Smooth muscle cell (in vitro differentiated cells): Measurements from ENCODE around the gene NDUFAF2. TPM values are rescaled to one million over a fixed set of nuclear protein-coding genes. Genes with fewer than 3 reads are reported as not detected.

ENCODE experiments used
- DNase-seq: peaks from one replicate; lab custom pipeline; 2025; ENCODE audit not compliant: unreplicated experiment; lab: John Stamatoyannopoulos, UW
- H2AFZ ChIP-seq: fragments of 200-600 bp; sonication (generic); 2 replicates; pipeline ENCODE4 v1.6.0; 2016; ENCODE audit warnings: antibody characterized with exemption, low read depth, mild to moderate bottlenecking
- H3F3A ChIP-seq: fragments of 200-600 bp; sonication (generic); 2 replicates; pipeline ENCODE4 v1.6.0; 2017; ENCODE audit warnings: antibody characterized with exemption, low read depth
- H3K27ac ChIP-seq: fragments of 200-600 bp; sonication (generic); 2 replicates; pipeline ENCODE4 v1.5.1; 2016; ENCODE audit warnings: low read depth, mild to moderate bottlenecking
- H3K27me3 ChIP-seq: fragments of 200-600 bp; sonication (generic); 2 replicates; pipeline ENCODE4 v1.6.1; 2016; ENCODE audit warnings: low read depth, mild to moderate bottlenecking
- H3K36me3 ChIP-seq: fragments of 200-600 bp; sonication (generic); 2 replicates; pipeline ENCODE4 v1.5.1; 2016; ENCODE audit warnings: low read depth
- H3K4me1 ChIP-seq: fragments of 200-600 bp; sonication (generic); 2 replicates; pipeline ENCODE4 v1.5.1; 2016; ENCODE audit warnings: low read depth
- H3K4me2 ChIP-seq: fragments of 200-600 bp; sonication (generic); 2 replicates; pipeline ENCODE4 v1.6.0; 2016; ENCODE audit warnings: mild to moderate bottlenecking
- H3K4me3 ChIP-seq: fragments of 200-600 bp; sonication (generic); 2 replicates; pipeline ENCODE4 v1.5.1; 2016; ENCODE audit warnings: mild to moderate bottlenecking
- H3K79me2 ChIP-seq: fragments of 200-600 bp; sonication (generic); 2 replicates; pipeline ENCODE4 v1.6.0; 2016; ENCODE audit warnings: low read depth, mild to moderate bottlenecking
- H3K9ac ChIP-seq: fragments of 200-600 bp; sonication (generic); 2 replicates; pipeline ENCODE4 v1.6.0; 2016; ENCODE audit warnings: low read depth
- H3K9me3 ChIP-seq: fragments of 200-600 bp; sonication (generic); replicated peaks from 2 replicates; pipeline ENCODE4 v1.5.1; 2016; ENCODE audit warnings: low read depth
- H4K20me1 ChIP-seq: fragments of 200-600 bp; sonication (generic); 2 replicates; pipeline ENCODE4 v1.6.0; 2016; ENCODE audit warnings: low read depth
- WGBS: methylation state at CpG from one replicate; pipeline ENCODE4 v1.1.7; 2016; ENCODE audit warnings: low lambda C conversion rate; 5-methylcytosine and 5-hydroxymethylcytosine counted together
- polyA plus RNA-seq: library from polyadenylated mRNA; unstranded; fragments of >200 nt; fragmentation: Nextera tagmentation; extraction: Ambion mirVana; gene quantifications from 2 replicates; pipeline ENCODE4 v1.2.1, GENCODE V29; 2016
- total RNA-seq: library from RNA; depleted of rRNA; stranded (reverse); fragments of >200 nt; gene quantifications from 2 replicates; pipeline ENCODE4 v1.2.3, GENCODE V29; 2014
- TF ChIP-seq, protein P1 (sequence below): fragments of 200-600 bp; sonication (generic); IDR thresholded peaks from 2 replicates; pipeline ENCODE4 v1.5.1; 2017; ENCODE audit warnings: borderline replicate concordance, mild to moderate bottlenecking, antibody characterized with exemption; ENCODE audit not compliant: insufficient read depth, poor library complexity, severe bottlenecking

The NDUFAF2 gene
- total and polyA plus RNA-seq, 2 experiments from 2014 or later: 39.1 to 71.2 TPM

DNA sequence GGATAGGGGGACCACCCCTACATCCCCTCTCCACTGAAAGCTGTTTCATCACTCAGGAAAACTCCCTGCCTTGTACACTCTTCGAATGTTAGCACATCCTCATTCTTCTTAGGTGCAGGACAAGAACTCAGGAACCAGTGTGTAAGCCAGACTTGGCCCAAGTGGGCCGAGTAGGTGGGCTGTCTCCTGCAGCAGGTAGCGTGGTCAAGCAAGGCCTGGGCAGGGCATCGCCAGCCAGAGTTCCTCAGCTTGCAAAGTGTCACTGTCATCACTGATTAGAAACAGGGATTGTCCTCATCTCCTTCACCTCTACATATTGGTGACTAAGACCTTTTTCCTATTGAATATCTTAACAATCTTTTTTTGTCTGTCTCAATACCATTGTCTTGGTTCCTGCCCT lies 194.9 kb downstream of the NDUFAF2 start:
- WGBS: 93% methylated on average over 4 of the region's 4 CpGs
- Histone ChIP-seq H3K9ac (no peak overlapping the region), H3K27ac (no peak overlapping the region), H3K27me3 (no peaks in the 10 kb centered on the region), H4K20me1 (no peaks in the 10 kb centered on the region), H2AFZ (no peak overlapping the region), H3K4me1 (peaks cover 10% of the 10 kb centered on the region), H3F3A (no peaks in the 10 kb centered on the region), H3K36me3 (no peaks in the 10 kb centered on the region), H3K4me3 (no peak overlapping the region), H3K9me3 (no peaks in the 10 kb centered on the region), H3K79me2 (no peaks in the 10 kb centered on the region), H3K4me2 (no peak overlapping the region)
- DNase-seq: no peak
- TF ChIP-seq, protein P1, sequence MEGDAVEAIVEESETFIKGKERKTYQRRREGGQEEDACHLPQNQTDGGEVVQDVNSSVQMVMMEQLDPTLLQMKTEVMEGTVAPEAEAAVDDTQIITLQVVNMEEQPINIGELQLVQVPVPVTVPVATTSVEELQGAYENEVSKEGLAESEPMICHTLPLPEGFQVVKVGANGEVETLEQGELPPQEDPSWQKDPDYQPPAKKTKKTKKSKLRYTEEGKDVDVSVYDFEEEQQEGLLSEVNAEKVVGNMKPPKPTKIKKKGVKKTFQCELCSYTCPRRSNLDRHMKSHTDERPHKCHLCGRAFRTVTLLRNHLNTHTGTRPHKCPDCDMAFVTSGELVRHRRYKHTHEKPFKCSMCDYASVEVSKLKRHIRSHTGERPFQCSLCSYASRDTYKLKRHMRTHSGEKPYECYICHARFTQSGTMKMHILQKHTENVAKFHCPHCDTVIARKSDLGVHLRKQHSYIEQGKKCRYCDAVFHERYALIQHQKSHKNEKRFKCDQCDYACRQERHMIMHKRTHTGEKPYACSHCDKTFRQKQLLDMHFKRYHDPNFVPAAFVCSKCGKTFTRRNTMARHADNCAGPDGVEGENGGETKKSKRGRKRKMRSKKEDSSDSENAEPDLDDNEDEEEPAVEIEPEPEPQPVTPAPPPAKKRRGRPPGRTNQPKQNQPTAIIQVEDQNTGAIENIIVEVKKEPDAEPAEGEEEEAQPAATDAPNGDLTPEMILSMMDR: no peak

DNA sequence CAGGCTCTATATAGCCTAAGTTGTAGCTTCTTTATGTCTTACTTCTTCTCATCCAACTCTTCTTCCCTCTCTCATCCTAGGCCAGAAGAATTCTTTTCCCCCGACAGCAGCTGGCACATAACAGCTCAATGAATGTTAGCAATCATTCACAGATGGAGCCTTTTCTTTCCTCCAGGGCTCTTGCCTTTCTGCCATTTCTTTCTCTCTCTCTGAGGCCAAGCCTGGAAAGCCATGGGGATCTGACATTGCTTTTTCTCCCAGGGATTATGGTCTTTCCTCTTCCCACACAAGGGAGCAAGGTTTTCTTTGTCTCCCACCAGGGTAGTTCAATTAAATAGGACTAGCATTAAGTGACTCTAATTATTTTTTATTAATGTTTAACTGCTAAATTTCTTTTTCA lies 196.8 kb downstream of the NDUFAF2 start:
- Histone ChIP-seq H3K4me3 (no peak overlapping the region), H3F3A (no peaks in the 10 kb centered on the region), H3K27me3 (no peaks in the 10 kb centered on the region), H4K20me1 (no peaks in the 10 kb centered on the region), H3K9me3 (no peaks in the 10 kb centered on the region), H3K4me2 (no peak overlapping the region), H3K79me2 (no peaks in the 10 kb centered on the region), H3K36me3 (no peaks in the 10 kb centered on the region), H3K4me1 (peaks cover 10% of the 10 kb centered on the region), H3K9ac (no peak overlapping the region), H2AFZ (no peak overlapping the region), H3K27ac (no peak overlapping the region)
- TF ChIP-seq, protein P1: no peak
- WGBS: 81% methylated on average over 1 of the region's 1 CpG
- no peak for DNase-seq

DNA sequence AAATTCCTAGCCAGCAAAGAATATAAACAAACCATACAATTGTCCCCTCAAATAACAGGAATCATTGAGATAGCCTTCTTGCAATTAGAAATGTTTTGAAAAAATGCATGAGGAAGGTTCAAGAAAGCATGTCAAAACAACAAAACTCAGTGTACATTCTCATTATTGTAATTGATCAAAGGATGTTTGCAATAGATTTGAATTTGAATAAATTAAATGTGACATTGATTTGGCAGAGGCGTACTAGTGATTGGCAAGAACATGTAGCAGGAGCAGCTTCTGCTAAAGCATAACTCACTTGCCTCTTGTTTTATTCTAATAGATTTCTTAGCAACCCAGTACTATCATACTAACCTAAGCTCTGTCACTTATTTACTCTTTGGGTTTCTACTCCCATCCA lies 197.4 kb downstream of the NDUFAF2 start:
- H3K4me2 ChIP-seq: no peak overlapping the region
- no peak overlapping the region for H3K4me3 ChIP-seq
- H3K9me3 ChIP-seq: no peaks in the 10 kb centered on the region
- no peaks in the 10 kb centered on the region for H3K79me2 ChIP-seq
- H3K4me1 ChIP-seq: peaks cover 10% of the 10 kb centered on the region
- DNase-seq: no peak
- TF ChIP-seq, protein P1: no peak
- WGBS: 96% methylated on average over 1 of the region's 1 CpG
- no peaks in the 10 kb centered on the region for H3K27me3 ChIP-seq
- H4K20me1 ChIP-seq: no peaks in the 10 kb centered on the region
- H2AFZ ChIP-seq: no peak overlapping the region
- no peak overlapping the region for H3K27ac ChIP-seq
- no peak overlapping the region for H3K9ac ChIP-seq
- H3K36me3 ChIP-seq: no peaks in the 10 kb centered on the region
- H3F3A ChIP-seq: no peaks in the 10 kb centered on the region

DNA sequence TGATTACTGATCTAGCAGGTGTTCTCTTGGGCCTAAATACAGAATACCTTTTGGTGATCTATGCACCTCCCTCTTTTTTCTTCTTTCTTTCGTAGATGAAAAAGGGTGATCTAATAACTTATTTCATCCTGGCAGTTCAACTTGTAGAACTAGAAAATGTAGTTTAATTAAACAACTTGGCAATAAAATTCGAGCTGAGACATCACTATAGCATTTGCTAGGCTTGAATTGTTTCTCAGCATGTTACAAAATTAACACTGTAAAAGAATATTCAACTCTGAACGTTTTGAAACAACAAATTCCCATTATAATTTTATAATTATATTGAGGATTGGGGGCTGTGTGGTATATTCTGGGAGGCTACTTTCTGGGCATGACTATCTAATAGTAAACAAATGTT lies 197.8 kb downstream of the NDUFAF2 start:
- TF ChIP-seq, protein P1: no peak
- Histone ChIP-seq H3F3A (no peaks in the 10 kb centered on the region), H3K79me2 (no peaks in the 10 kb centered on the region), H4K20me1 (no peaks in the 10 kb centered on the region), H3K9me3 (no peaks in the 10 kb centered on the region), H3K27me3 (no peaks in the 10 kb centered on the region), H3K4me3 (no peak overlapping the region), H2AFZ (no peak overlapping the region), H3K4me2 (no peak overlapping the region), H3K4me1 (peaks cover 10% of the 10 kb centered on the region), H3K27ac (no peak overlapping the region), H3K36me3 (no peaks in the 10 kb centered on the region), H3K9ac (no peak overlapping the region)
- DNase-seq: no peak
- 83% methylated on average over 3 of the region's 3 CpGs for WGBS
